Stimulated activated CD4-positive, alpha-beta T cell treated with anti-CD3 and anti-CD28 coated beads, Interleukin-4, amount 100 ng/mL, for 48 hours (primary cell): ENCODE results near the gene TMEM31.
"Not testable (repeated sequence)": the region's sequence is repeated elsewhere in the genome, so short reads cannot be mapped to it uniquely, and the experiment has no call there.

Experiments used
- DNase-seq, 2 donors: peaks; one replicate each; pipeline ENCODE4 v3.0.0-alpha.2; 2020; ENCODE audit warnings: low read depth in 2 of 2

Gene TMEM31

DNA sequence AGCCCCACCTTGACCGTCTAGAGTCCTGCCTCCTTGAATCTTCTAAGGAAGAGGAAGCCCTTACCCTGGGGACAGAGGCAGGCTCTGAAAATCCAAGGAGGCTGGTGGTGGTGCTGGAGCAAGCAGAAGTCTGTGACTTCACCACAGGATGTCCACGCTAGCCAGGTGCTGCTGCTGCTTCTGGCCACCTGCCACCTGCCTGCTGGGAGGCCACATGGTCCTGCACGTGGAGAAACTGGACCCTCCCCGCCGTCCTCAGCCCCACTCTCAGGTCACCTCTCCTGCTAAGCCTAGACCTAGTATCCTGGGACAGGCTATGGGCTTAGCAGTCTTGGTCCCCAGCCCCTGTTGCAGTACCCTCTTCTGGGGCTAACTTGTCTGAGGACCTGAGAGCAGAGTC is 15.8 kb downstream of the TMEM31 start:
- no peak for DNase-seq

DNA sequence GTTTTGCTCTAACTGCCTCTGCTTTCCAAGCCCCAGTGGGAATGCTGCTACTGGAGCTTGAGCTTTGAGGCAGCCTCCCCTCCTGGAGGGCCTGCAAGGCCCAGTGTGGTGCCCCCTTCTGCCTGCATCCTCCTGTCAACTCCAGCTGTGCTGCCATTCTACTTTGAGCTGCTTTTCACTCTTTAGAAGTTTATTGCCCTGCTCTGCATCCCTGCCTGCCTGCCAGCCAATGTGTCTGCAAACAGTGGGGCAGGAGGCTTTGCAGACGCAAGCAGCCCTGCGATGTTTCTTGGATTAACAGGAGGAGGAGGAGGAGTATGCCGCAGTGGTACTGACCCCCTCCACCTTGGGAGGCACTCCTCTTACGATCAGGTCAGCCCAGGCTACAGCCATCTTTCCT is 16.4 kb downstream of the TMEM31 start:
- no peak for DNase-seq

DNA sequence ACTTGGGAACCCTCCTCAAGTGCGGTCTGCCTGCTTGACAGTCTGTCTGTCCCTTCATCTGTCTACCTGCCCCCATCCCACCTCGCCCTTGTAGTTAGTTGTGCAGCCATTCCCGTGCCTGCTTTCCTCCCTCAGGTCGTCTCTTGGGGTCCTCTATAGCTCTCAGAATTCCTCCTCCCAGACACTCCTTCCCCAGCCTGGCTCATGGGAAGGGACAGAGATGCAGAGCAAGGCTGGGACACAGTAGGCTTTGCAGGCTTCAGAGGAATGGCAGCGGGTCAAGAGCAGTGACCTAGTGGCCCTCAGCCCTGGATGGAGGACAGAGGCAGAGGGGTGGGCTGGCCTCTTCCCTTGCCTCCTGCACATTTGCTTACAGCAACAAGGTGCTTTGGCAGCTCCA is 18.3 kb downstream of the TMEM31 start:
- DNase-seq = no peak

DNA sequence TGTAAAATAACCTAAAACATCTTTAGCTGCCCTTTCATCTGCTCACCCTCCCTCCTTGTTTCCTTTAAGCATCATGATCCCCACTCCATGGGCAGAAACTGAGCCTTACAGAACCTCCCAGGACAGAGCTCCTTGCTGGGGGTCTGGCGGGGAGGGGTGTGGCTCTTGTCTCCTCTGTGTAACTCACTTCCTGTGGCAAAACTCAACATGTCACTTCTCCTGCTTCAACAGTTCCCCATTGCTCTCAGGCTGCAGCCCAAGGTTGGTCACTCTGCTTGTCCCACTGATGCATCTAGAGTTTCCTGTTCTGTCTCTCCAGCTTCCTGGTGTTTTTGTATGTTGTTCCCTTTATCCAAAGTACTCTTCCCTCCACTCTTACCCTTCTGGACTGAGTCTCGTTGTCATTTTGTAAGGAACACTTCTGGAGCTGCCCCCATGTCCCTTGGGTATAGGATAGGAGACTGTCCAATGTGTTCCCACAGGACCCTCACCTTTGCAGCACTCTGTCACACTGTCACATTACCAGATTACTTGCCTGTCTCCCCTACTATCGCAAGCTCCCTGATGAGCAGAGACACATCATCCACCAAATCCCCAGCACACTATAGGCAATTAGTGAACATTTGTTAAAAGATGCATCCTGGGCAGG is 19.6 kb downstream of the TMEM31 start:
- no peak for DNase-seq

DNA sequence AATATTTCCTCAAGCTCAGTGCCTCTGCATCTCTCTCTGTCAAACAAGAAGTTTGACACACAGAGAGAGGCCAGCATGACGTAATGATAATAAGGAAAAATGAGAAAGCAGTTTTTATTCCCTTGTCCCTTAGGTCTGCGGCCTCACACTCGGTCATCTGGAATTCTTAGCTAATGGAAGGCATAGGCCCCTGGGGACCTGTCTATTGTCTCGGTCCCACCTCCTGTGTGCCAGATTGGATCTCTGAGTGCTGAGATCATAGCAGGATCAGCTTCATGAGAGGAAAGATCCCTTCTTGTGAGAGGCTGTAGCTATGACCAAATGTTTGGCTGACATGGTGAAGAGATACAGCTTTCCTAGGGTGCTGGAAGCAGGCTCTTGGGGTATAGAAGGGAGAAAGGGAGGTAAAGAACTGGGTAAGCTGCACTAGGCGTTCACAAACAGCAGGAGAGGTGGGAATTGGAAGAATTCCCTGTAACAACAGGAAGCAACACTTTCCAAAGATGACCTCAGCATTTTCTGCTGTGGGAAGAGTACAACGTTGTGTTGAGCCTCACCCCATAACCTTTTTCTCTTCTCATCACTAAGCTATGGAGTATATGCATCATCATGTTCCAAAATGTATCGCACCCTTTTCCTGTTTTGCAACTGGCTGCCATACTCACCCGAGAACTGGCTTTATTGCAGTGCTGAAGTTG is 20.2 kb downstream of the TMEM31 start:
- DNase-seq = no peak

DNA sequence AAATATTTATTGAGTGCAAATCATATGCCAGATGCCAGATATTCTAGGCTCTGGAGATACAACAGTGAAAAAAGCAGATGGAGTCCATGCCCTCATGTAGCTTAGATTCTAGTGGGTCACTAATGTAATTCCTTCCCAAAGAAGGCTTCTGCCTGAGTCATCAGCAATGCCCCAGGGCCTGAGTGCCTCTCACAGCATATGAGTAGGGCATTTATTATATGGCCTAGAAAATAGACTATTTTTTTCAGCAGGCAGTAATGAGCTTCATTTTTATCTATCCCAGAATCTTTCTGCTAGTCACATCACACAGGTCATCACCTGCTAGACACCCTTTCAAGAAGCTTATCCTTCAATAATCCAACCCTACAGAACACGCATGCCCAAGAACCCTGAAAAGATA is 22.3 kb downstream of the TMEM31 start:
- no peak for DNase-seq

DNA sequence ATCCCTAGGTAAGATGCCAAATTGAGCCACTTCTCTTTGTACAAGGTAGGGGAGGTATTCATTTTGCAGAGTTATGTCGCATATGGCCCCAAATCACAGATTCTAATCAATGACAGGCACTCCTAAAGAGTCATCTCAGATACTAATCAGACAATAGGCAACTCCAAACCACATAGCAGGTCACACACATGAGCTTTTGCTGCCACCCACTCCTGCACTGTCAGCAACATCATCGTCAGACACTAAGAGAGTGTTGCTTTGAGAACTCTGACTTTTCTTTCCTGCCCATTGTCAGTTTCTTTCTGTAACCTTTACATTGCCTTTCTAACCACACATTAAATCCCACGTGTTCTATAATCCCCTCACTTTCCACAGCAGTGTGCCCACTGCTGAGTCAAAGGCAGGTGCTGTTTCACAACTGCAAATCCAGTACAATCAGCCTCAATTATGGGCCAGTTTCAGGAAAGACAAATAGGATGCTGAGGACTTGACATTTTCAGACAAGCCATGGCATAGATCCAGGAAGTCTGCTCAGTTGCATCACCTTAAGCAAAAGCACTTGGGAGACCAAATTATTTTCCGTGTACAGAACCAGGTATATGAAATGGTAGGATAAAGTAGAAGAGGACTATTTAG is 23.5 kb downstream of the TMEM31 start:
- peak; percentile 6 for DNase-seq

DNA sequence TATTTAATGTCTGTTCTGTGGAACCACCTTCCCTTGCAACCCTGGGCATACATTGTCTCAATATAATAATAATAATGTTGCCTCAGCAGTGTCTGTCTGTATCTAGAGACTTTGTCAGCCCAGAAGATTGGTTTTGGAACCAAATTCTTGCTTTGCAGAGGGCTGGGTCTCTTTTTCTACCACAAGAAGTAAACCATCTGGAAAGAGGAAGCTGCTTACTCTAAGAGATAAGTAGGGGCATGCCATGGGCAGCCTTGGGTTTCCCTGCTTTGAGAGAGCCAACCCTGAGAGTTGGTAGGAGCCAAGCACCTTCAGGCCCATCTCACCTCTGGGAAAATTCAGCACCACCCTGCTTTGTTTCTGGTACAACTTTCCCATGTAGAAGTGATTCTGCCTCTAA is 27.0 kb downstream of the TMEM31 start:
- DNase-seq = no peak

DNA sequence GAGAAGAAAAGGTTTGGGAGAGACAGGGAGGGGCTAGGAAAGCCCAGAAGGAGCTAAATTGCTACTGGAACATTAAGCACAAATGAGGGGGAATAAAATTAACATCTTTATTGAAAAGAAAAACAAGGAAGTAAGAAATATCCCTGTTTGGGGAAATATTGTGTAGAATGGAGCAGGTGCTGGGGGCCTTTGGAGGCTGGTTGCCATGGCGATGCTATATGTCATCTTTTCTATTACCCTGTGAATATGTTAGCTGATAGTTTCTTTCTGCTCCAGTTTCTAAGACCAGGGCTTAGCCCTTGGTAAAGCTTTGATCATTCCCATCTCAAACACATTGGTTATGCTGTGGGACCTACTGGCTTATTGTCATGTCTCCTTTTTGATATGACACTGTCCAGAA is 28.7 kb downstream of the TMEM31 start:
- no peak for DNase-seq

DNA sequence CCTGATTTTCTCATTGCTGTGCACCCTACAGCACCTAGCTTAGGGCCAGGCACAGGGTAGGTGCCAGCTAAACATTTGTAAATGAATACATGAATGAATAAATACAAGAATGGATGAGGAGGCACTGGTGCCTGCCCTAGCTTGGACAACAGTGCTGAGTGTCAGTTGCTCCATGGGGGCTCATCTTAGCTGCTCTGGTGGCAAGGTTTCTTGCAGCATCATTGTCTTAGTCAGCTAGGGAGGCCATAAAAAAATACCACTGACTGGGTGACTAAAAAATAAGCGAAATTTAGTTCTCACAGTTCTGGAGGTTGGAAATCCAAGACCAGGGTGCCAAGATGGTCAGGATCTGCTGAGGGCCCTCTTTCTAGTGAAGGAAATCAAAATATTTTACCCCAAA is 31.2 kb downstream of the TMEM31 start:
- no peak for DNase-seq

DNA sequence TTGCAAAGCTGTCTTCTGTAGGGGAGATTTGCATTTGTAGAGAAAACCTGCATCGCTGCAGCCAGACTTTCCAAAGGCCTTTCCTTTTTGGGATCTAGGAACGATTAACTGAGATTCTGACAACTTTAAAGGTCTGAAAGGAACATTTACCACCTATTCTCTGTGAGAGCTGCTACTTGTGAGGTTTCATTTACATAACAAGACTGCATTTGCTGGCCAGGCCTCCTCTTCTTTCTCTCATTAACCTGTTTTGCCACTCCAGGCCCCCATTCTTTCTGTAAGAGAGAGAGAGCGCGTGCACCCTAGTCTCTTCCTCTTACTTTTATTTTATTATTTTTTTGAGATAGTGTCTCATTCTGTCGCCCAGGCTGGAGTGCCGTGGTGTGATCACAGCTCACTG is 31.6 kb downstream of the TMEM31 start:
- DNase-seq = no peak

DNA sequence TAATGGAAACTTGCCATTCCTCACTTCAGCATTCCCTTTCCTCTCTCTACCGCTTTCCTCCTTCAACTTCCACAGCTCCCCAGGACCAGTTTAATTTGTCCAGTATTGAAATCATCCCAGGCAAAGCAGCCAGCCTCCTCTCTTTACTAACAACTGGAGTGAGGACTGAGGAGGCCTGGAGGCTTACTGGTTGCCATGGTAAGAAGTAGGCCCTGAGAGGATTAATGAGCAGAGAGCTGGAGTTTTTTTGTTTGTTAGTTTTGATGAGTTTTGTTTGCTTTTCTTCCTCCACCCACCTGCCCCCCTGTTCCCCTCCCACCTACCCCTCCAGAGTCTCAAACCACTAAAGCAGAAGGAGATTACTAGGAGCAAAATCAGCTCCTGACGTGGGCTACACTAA is 36.5 kb downstream of the TMEM31 start:
- DNase-seq = no peak

DNA sequence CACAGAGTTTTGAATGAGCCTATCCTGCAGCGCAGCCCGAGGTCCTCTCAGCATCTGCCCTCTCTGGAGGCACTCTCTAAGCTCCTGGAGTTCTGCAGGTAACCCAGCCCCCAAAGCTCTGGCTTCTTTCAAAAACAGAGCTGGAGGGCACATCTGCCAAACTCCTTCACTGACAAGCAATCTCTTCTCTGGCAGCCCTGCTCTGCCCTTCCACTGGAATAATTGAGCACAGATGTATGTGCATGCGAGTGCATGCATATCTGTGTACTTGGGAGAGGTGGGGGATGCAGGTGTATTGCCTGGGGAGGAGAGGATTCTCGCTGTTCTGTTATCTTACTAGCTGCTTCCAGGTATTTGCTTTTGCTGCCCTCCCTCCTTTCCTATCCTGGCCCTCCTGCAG is 43.7 kb downstream of the TMEM31 start:
- no peak for DNase-seq

DNA sequence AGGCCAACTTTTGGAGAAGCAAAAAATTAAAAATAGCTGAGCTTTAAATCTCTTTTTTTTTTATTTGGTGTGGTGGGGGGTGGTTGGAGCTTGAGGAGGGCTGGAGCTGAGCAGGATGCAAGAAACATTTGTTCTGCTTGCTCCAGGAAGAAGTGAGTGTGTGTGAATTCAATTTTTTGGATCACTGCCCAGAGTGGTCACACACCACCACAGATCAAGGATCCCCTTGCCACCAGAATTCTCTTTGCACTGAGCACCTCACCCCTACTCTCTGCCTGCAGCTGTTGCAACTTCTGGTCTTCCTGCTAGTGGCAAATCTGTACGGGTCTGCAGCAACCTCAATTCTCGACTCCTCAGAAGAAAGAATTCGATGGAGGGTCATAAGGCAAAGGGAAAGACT is 46.0 kb downstream of the TMEM31 start:
- no peak for DNase-seq

DNA sequence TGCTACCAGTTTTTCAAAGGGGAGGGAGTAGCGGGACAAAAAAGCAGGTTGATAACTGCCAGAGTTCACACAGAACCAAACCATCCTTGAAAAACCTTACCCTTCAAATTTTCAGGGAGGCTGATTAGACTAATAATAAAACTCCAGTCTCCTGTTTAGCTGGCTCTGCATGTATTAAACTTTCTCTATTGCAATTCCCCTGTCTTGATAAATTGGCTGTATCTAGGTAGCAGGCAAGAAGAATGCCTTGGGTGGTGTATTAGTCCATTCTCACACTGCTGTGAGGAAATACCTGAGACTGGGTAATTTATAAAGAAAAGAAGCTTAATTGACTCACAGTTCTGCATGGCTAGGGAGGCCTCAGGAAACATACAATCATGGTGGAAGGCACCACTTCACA is 47.8 kb downstream of the TMEM31 start:
- DNase-seq = no peak

DNA sequence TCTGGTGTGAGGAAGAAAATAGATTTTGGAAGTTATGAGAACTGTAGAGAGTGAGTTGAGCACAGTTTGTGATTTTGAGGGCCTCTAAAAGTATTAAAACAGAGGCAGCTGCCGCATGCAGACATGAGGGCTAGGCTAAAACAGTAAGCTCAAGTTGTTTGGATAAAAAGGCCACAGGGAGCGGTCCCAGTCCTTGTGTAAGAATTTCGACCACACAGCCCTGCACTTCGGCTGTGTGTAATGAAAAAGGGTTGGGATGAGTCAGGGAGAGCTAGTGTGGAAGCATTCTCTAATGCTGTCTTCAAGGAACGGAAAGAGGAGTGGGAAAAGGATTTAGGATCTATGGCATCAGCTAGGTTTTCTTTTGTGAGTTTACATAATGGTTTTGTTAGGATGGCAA is 52.8 kb downstream of the TMEM31 start:
- DNase-seq = not testable (repeated sequence)
